Eye (tissue), 1 donor: ENCODE results near the gene ZFP36L2.

Experiments used
- DNase-seq: peaks from one replicate; pipeline ENCODE4 v3.0.0-alpha.2; 2015

The ZFP36L2 gene

DNA sequence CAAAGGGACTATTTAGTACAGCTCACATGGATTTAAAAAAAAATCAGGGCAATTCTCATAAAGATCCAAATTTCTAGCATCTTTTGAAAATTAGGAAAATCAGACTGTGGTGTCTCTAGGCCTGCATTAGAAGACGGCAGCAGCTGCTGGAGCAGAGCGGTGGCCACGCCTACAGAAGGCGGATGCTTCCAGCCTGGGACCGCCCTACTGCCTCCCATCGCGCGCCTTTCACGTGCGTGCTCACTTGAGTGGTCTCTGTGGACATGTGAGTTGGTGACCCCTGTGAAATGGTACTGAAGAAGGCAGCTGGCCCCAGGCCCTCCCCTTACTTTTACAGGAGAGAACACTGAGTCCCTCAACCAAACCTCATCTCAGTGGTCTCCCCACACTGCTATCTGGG lies 15.2 kb upstream of the ZFP36L2 start:
- peak; percentile 42 for DNase-seq

DNA sequence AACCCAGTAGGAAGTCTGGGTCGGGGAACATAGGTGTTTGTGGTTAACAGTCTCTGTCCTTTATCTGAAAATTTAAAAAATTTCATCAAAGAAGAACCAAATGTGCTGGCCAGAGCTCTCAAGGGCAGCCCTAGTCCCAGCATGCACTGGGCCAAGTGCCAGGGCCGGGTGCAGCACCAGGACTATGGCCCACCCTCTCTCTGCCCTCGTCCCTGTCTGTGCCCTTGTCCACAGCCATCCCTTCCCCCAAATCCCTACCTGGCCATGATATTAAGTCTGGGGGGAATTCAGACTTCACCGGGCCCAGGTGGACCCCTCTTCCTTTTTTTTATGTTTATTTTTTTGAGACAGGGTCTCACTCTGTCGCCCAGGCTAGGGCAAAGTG lies 14.4 kb upstream of the ZFP36L2 start:
- no peak for DNase-seq

DNA sequence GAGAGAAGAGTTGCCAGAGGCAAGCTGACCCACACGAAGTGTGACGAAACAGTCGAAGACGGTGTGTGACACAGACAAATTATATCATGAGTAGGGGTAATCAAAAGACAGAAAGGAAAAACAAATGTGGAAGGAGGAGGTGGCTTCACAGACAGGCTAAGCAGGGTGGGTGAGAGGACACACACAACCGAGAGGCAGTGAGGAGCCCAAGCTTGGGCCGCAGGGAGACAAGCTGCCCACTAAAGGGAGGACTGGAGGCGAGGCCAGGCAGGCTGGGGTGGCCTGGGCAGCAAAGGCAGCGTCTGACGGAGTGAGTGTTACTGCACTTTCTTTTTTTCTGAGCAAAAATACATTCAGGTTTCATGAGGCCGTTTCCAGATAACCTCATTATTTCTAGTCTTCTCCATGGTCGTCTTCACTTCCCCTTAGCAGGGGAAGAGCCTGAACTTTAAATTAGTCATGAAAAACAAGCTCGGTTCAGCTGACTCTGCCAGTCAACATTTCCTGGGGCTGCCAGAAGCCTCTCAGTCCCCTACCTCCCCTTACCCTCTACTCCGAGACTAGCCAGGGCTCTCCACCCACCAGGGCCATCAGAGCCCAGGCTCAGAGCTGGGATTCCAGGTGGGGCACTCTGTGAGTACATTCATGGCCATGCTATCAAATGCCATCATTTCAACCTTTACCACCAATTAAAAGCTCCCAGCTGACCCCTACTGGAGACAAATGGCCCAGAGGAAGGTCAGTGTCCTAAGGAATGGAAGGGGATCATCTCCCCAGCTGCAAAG lies 13.8 kb upstream of the ZFP36L2 start:
- no peak for DNase-seq

DNA sequence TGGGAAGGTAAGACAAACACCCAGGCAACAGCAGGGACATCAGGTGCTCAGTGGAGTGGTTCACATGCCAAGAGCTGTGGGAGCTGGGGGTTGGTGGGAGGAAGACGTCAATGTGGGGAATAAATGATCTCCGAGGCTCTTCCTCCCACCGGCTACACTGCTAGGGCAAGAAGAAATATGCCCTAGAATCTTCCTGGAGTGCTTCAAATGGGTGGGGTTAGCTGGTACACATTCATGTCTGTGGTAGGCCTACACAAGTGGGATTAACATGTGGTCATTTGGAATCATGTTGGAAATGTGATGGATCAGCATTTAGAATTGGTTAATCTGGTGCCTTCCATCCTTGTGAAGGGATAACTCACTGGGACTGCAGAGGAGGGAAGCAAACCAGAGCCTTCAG lies 12.4 kb upstream of the ZFP36L2 start:
- DNase-seq, result no peak

DNA sequence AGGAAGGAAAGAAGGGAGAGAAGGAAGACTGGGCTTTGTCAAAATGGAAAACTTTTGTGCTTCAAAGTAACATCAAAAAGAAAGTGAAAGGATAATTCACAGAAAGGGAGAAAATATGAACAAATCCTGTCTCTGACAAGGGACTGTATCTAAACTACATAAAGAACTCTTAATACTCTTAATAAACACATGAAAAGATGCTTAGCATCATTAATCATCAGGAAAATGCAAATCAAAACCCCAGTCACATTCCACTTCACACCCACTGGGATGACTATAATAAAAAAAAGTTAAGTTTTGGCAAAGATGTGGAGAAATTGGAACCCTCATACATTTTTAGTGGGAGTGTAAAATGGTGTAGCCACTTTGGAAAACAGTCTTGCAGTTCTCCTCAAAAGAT lies 11.8 kb upstream of the ZFP36L2 start:
- DNase-seq, result no peak

DNA sequence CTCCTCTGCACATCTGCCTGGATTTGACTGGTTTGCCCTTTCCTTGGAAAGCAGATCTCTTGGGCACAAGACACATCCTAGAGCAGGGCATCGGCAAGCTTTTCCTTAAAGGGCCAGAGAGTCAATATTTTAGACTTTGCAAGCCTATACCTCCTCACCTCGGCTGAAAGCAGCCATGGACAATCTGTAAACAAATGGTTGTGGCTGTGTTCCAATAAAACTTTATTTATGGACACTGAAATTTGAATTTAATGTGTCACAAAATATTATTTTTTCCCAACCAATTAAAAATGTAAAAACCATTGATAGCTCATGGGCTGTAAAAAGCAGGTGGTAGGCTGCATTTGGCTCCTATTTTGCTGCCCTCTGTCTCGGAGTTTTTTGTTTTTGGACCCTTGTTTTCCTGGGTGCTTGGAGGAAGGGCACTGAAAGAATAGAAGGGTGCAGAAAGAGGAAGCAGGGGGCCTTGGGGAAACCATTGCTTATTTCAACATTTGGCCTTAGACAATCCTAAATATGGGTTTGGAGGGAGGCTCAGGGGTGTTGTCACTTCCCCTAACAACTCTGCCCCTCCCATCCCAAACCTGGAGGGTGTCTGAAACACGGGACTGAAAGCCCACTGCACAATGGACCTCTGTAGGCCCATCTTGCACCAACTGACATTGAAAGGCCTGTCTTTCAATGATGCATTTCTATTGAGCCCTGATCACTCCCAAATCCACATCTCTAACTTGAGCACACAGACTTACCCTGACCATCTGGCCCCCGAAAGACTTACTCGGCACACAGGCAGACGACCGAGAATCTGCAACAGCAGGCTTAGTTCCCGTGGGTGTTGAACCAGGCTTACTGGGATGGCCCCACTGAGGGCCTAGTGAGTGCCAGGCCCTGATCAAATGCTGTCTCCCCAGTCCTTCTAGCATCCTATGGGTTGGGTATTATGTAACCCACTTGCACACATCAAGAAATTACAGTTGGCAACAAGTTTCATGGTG lies 7.1 kb upstream of the ZFP36L2 start:
- DNase-seq, result no peak

DNA sequence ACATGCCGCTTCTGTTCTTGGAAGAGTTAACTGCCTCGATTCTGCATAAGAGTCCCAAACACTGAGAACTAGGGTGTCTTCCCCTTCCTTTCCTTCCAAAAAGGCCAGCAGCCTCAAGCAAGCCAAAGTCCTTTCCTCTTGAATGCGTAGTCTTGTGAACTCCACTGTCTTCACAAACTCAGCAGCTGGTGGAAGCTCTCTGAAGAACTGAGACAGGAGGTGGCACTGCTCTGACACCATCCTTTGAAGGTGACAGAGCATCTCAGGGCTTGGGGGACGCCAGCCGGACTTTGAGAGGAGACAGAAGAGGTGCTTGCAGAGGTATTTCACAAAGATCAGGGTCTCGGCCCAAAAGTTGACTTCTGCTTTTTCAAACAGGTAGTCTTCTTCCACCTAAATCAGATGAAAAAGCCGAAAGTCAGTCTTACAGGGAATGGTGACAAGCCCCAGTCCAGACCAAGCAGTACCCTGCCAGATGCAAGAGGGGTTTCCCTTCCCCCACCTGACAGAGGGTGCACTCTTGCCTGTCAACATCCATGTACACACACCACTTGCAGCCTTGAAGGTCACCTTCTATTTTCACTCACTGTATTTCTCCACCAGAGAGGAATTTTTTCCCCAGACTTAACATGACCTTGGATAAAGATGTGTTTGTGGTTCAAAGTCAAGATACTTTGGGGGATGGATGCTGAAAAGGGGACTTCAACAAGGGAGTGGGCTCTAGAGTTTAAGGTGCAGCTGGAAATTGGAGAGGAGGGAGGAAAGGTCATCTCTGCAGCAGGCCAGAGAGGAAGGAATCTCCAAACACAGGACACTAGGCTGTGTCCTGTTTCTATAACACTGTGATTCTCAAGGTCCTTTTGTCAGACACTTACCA lies 4.8 kb upstream of the ZFP36L2 start:
- DNase-seq, result no peak

DNA sequence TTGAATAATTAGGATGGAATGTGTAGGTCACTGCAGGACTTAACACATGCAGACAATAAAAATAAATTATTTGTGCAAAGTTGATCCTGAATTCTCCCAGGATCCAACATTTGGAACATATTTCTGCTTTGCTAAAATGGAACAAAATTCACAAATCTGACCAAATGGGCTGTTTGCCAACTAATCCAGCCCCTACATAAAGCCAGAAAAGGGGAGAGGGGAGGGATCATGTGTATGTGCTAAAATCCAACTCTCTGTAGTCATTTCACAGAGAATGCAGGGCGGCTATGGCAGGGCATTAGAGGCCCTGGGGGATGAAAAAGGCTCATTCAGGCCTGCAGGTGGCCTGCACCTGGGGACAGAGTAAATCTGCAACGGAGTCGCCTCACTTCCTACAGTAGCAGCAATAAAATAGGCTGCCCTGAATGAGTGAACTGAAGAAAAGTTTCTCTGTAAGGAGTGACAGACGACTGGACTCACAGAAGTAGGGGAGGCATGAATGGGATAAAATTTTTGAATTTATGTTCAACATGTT lies 4.0 kb upstream of the ZFP36L2 start:
- DNase-seq, result peak; percentile 51

DNA sequence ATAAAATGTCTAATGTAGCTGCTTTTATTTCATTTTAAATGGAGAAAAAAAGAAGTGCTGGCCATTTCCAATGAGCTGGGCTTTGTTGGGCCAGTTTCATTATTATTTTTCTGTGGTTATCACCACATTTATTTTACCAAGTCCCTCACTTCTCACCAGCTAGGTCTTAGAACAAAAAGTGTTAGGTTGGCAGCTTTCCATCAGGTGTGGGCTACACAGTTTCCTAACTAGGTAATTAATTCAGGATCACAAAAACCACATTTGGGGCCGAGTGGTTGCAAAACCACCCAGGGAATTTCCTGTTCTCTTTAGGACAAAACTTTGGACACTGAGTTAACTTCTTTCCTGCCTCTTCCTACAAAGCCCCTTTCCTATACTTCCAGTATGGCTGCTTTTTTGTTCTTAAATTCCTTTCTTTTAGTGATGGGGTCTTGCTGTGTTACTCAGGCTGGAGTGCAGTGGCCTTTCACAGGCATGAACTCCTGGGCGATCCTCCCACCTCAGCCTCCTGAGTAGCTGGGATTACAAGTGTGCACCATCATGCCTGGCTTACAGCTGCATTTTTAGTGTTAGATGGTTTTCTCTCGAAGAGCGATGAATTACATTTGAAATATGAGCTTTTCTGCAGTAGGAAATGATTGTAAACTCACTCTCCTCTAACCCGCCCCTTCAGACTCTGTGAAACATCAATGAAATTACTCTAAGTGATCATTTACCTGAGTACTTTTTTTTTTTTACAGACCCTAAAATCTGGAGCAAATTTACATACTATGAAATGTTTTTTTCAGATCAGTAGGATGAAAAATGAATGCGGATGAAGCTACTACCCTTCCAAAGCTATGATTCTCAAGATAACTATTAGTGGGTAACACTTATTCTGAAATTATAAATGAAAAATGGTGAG lies 2.6 kb upstream of the ZFP36L2 start:
- DNase-seq, result no peak

DNA sequence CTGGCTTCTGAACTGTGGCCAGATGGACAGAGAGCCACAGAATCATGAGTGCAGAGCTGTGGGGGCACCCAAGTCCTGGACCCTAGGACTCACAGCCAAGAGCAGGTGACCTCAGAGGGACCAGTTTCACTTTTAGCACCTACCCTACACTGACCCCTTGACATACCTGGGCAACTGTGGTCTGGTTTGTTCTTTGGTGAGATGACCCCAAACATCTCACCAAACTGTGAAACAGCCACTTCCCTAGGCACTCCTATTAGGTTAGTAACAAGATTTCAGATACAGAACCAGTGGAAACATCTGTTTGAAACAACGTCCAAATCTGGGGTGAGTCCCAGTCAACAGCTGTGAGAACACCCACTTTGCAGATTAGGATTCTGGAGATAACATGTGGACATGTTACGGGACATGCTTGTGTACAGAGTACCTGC lies 1.9 kb upstream of the ZFP36L2 start:
- no peak for DNase-seq

DNA sequence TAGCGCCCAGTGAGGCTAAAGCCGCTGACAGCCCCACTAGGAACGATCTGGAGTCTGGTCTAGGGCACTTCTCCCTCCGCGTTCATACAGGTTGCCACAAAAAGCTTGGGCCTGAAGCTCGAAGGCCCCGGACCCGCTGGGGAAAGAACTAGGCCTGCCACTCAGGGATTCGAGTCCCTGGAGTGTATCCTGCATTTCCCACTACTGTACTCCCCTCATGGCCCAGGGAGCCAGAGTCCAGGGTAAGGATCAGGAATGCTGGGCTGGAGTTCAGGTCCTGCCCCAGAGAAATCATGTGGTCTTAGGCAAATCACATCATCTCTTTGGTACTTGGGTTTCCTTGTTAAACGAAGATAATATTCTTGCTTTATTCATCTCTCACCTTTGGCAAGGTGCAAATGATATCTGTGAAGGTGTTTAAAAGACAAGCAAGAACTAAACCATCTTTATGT lies 1.4 kb upstream of the ZFP36L2 start:
- DNase-seq, result no peak

DNA sequence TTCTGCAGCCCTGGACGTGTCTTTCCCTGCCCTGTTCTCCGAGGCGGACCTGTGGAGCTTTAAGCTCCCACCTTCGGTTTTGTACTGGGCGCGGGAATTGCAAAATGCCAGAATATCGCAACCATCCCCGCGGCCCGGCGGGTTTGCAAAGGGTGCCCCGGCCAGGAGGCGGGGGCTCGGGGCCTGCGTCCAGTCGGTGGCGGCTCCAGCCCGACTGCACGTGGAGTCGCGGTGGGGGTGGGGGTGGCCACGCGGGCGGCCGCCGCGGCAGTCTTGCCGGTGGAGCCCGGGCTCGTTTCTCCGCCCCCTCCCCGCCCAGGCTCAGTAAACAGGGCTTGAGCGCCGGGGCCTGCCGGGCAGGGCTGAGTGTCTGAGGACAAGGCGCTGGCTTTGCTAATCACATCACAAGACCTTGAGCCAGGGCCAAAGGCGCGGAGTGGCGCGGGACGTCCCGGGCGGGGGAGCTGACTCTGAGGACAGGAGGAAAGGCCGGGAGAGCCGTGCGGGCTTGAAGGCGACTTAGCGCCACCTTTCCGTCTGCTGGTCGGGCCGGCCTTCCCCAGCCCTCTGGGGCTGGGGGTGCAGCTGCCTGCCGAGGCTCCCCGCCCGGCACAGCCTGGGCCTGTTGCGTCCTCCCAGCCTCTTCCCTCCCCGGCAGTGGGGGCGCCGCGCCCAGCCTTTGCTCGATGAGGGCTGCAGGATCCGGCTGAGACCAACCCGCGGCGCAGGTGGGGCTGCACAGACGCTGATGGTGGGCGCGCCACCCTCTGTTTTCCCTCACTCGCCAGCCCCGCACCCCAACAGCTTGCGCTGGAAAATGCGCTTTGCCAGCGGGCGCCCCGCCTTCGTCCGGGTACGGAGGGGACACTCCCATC lies 786 bp upstream of the ZFP36L2 start:
- DNase-seq, result peak; percentile 91

DNA sequence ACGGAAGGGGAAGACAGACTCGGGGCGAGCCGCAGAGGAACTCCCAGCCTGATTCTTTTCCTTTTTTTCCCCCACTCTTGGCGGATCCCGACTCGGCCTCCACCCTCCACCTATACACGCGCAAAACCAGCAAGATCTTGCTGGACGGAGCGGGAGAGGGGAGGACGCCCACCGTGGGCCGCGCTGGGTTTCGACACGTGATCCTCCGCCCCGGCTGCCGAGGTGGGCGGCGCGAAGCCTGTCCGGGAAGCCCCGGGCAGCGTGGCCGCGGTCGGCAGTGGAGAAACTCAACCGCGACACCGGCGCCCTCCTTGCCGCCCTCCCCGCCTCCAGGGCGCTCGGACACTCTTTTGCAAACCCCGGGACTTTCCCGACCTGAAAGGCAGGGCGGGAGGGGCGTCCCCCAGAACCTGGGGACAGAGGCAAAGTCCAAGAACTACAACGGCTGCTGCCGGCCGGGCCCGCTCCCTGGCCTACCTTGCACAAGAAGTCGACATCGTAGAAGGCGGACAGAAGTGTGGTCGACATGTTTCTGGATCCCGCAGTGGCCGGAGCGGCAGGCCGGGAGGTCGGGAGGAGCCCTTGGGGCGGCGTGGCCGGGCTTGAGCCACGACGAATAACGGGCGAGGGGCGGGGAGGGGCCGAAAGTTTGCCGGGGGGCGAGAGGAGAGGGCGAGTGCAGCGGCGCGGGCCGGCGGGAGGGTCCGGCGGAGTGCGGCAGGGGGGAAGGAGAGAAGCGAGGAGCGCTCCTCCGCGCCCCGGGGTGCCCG lies 433 bp downstream of the ZFP36L2 start:
- DNase-seq, result no peak

DNA sequence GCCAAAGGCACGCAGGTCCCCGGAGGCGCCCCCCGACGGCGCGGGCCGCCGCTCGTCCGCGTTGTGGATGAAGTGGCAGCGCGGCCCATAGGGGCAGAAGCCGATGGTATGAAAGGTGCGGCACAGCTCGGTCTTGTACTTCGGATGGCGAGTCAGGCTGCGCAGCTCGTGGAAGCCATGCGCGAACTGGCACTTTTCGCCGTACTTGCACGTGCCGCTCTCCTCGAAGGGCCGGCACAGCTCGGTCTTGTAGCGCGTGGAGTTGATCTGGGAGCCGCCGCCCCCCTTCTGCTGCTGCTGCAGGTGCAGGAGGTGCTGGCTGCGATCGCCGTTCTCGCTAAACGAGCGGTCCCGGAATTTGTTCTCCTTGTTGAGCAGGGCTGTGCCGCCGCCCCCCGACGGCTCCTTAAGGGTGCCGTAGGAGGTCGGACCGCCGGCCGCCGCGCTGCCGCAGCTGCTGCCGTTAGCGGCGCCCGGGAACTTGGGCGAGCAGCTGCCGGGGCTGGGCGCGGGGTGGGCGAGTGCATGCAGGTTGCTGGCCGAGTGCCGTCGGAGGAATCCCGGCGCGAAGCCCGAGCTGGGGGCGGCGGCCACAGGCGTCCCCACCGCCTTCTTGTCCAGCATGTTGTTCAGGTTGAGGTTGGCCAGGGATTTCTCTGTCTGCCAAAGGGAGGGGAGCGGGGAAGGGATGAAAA lies 1.2 kb downstream of the ZFP36L2 start:
- peak; percentile 88 for DNase-seq

DNA sequence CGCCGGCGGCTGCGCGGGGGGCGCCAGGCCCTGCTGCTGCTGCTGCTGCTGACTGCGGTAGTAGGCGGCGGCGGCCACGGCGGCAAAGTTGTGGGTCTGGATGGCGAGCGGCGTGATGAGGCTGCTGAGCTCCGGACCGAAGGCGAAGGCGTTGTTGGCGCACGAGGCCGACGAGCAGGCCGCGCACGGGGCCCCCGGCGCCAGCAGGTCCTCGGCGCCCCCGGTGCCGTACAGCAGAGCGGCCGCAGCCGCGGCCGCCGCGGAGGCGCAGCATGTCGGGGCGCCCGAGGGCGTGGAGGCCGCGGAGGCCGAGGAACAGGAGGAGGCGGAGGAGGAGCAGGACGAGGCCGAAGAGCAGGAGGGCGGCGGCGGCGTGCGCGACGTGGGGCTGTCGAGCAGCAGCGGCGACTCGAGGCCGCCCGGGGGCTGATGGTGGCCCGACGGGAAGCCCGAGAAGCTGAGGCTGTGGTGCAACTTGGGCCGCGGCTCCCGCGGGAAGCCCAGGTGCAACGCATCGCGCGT lies 1.8 kb downstream of the ZFP36L2 start:
- no peak for DNase-seq

DNA sequence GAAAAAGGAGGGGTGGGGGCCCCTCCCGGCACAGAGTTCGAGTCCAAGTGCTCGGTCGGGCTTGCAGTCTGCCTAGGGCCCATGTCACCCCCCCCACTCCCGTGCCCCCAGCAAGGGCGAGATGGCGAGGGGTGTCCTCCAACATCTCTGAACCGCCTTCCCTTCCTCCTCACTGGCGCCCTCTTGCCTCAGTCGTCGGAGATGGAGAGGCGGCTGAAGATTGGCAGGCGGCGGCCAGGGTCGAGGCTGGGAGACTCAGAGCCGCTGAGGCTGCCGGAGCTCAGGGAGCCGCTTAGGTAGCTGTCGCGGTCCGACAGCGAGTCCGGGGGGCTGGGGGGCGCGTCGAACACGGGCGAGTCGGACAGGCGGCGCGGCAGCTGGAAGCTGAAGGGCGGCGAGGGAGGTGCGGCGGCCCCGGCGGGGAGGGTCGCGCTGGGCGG lies 2.3 kb downstream of the ZFP36L2 start:
- peak; percentile 91 for DNase-seq

DNA sequence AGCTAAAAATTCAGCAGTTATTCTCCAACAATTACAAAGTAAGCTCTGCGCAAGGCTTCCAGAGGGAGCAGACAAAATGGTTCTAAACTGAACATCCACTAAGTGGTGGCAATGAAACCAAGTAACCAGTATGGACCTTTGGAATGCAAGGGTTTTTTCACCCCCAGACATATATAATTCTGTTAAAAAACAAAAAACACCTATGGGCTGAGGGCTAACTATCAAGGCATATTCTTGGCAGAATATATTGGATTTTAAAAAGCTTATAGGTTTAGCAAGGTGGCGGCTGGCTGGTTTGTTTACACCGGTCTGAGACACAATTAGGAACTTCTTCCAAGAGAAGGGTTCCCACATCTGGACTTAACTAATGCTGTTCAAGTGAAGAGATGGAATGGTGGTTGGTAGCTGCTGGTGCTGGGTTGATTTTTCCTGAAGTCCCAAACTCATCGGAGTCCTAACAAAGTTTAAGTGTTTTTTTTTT lies 2.8 kb downstream of the ZFP36L2 start:
- DNase-seq, result peak; percentile 72
